ENCODE results near the gene RCAN1.

GRCh38 chr21:34647555-34647954 lies 32.6 kb upstream of the RCAN1 start:
- no peak for TF ChIP-seq CTCF (IDR thresholded peaks at IDR 0.05)
- TF ChIP-seq POLR2AphosphoS5 (IDR thresholded peaks at IDR 0.05): no peak
